Measurements from ENCODE around the gene TAS2R1.

Gene TAS2R1
- total RNA-seq = 0 reads per million in 9 experiments

DNA sequence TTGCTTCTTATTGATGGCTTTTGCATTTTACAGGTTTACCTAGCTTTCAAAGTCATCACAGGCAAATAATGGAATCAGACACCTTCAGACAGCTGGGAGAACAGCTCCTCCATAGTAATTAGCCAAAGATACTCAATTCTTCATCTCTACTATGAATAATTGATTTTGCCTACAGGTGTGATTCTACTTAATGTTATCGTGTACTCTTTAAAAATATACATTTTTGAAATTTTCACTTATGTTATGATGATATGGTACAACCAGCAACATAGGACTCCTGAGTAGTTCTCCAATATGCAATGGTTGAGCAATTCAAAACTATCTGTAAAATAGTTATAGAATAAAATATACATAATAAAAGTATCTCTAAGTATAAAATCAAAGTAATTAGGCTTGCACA is at the start of gene TAS2R1:
Gene TAS2R1 (minus strand): TSS at position 101 of the 400 bp plus-strand sequence. CDS start 319 bp downstream, outside the sequence.
- DNase-seq (no peak), ATAC-seq (replicated peaks) (no peak)
- no peak within 1 kb of the TSS for H3K4me3 Mint-ChIP-seq
- H3K36me3 Mint-ChIP-seq (ENCODE audit: insufficient read depth) = no peaks in the 10 kb centered on the region
- H3K27me3 Mint-ChIP-seq = no peaks in the 10 kb centered on the region
- H3K27ac Mint-ChIP-seq = no peak within 1 kb of the TSS
- H3K9me3 Mint-ChIP-seq = peaks cover 6 to 9% of the 10 kb centered on the region in 2 donors
- H3K4me1 Mint-ChIP-seq (ENCODE audit: low read depth in 2 of 2) = no peaks in the 10 kb centered on the region

- no peak for ATAC-seq (replicated peaks)
- H3K9me3 Mint-ChIP-seq = peaks cover 3 to 14% of the 10 kb centered on the region in 2 donors
- H3K36me3 Mint-ChIP-seq (ENCODE audit: insufficient read depth) = no peaks in the 10 kb centered on the region
- no peak overlapping the region for H3K4me3 Mint-ChIP-seq
- H3K27me3 Mint-ChIP-seq = no peaks in the 10 kb centered on the region
- no peak overlapping the region for H3K27ac Mint-ChIP-seq
- DNase-seq = no peak
- H3K4me1 Mint-ChIP-seq (ENCODE audit: low read depth in 2 of 2) = no peaks in the 10 kb centered on the region
Measured at GRCh38 chr5:9670371-9670770, 40.2 kb upstream of the TAS2R1 start.

DNA sequence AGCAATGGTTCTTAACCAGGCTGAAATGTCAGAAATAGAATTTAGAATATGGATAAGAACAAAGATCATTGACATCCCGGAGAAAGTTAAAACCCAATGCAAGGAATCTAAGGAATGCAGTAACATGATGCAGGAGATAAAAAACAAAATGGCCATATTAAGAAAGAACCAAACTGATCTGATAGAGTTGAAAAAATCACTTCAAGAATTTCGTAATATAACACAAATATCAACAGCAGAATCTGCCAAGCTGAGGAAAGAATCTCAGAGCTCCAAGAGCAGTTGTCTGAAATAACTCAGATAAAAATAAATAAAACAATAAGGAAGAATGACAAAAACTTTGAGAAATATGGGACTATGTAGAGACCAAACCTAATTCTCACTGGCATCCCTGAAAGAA is 37.8 kb upstream of the TAS2R1 start:
- Mint-ChIP-seq H3K4me1 (ENCODE audit: low read depth in 2 of 2) (no peaks in the 10 kb centered on the region), H3K4me3 (no peak overlapping the region), H3K36me3 (ENCODE audit: insufficient read depth) (peaks cover 3% of the 10 kb centered on the region), H3K9me3 (peaks cover 5 to 23% of the 10 kb centered on the region in 2 donors), H3K27ac (no peak overlapping the region), H3K27me3 (no peaks in the 10 kb centered on the region)
- DNase-seq (no peak), ATAC-seq (replicated peaks) (no peak)

- DNase-seq (no peak), ATAC-seq (replicated peaks) (no peak)
- Mint-ChIP-seq H3K36me3 (ENCODE audit: insufficient read depth) (peaks cover 3% of the 10 kb centered on the region), H3K9me3 (peaks cover 6 to 24% of the 10 kb centered on the region in 2 donors), H3K4me3 (no peak overlapping the region), H3K4me1 (ENCODE audit: low read depth in 2 of 2) (no peaks in the 10 kb centered on the region), H3K27ac (no peak overlapping the region), H3K27me3 (no peaks in the 10 kb centered on the region)
Measured at GRCh38 chr5:9663891-9664290, 33.7 kb upstream of the TAS2R1 start.

- H3K36me3 Mint-ChIP-seq (ENCODE audit: insufficient read depth) = peaks cover 3% of the 10 kb centered on the region
- H3K4me3 Mint-ChIP-seq = no peak overlapping the region
- DNase-seq = no peak
- no peak overlapping the region for H3K27ac Mint-ChIP-seq
- no peaks in the 10 kb centered on the region for H3K4me1 Mint-ChIP-seq (ENCODE audit: low read depth in 2 of 2)
- H3K27me3 Mint-ChIP-seq = no peaks in the 10 kb centered on the region
- no peak for ATAC-seq (replicated peaks)
- peaks cover 3 to 16% of the 10 kb centered on the region in 2 donors for H3K9me3 Mint-ChIP-seq
Measured at GRCh38 chr5:9661316-9662015, 31.3 kb upstream of the TAS2R1 start.

DNA sequence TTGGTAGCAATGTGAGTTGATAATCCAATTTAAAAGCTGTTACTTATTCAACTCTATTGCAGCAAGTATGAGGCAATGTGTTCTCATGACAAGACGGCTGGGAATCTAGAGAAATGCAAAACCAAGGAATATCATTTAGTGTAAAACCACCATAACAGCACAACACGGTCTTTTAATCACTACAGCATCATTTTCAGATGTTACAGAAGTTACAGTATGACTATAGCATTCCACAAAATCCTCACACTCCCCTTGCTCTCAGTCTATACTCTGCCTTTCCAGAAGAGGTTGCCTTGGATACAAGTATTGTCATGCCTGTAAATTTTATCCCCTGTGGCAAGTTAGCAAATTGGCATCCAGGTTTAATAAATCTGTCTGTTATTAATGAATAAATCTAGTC is 28.6 kb upstream of the TAS2R1 start:
- no peaks in the 10 kb centered on the region for H3K4me1 Mint-ChIP-seq (ENCODE audit: low read depth in 2 of 2)
- ATAC-seq (replicated peaks) = no peak
- H3K9me3 Mint-ChIP-seq = peaks cover 1 to 7% of the 10 kb centered on the region in 2 donors
- no peak for DNase-seq
- no peaks in the 10 kb centered on the region for H3K27me3 Mint-ChIP-seq
- H3K36me3 Mint-ChIP-seq (ENCODE audit: insufficient read depth) = no peaks in the 10 kb centered on the region
- no peak overlapping the region for H3K27ac Mint-ChIP-seq
- H3K4me3 Mint-ChIP-seq = no peak overlapping the region

GRCh38 chr5:9657819-9658218 is 27.7 kb upstream of the TAS2R1 start:
- Mint-ChIP-seq H3K9me3 (peaks cover 3 to 7% of the 10 kb centered on the region in 2 donors), H3K4me1 (ENCODE audit: low read depth in 2 of 2) (no peaks in the 10 kb centered on the region), H3K4me3 (no peak overlapping the region), H3K27ac (no peak overlapping the region), H3K27me3 (no peaks in the 10 kb centered on the region), H3K36me3 (ENCODE audit: insufficient read depth) (no peaks in the 10 kb centered on the region)
- ATAC-seq (replicated peaks) (no peak), DNase-seq (no peak)

GRCh38 chr5:9655641-9656040 is 25.5 kb upstream of the TAS2R1 start:
- no peaks in the 10 kb centered on the region for H3K27me3 Mint-ChIP-seq
- H3K27ac Mint-ChIP-seq = no peak overlapping the region
- H3K9me3 Mint-ChIP-seq = peaks cover 4 to 5% of the 10 kb centered on the region in 2 donors
- DNase-seq = no peak
- no peaks in the 10 kb centered on the region for H3K4me1 Mint-ChIP-seq (ENCODE audit: low read depth in 2 of 2)
- ATAC-seq (replicated peaks) = no peak
- H3K36me3 Mint-ChIP-seq (ENCODE audit: insufficient read depth) = no peaks in the 10 kb centered on the region
- no peak overlapping the region for H3K4me3 Mint-ChIP-seq

GRCh38 chr5:9654886-9655285 is 24.7 kb upstream of the TAS2R1 start:
- H3K36me3 Mint-ChIP-seq (ENCODE audit: insufficient read depth) = no peaks in the 10 kb centered on the region
- H3K9me3 Mint-ChIP-seq = peaks cover 0 to 4% of the 10 kb centered on the region in 2 donors
- no peak for ATAC-seq (replicated peaks)
- no peaks in the 10 kb centered on the region for H3K4me1 Mint-ChIP-seq (ENCODE audit: low read depth in 2 of 2)
- H3K27me3 Mint-ChIP-seq = no peaks in the 10 kb centered on the region
- no peak overlapping the region for H3K4me3 Mint-ChIP-seq
- no peak for DNase-seq
- no peak overlapping the region for H3K27ac Mint-ChIP-seq

DNA sequence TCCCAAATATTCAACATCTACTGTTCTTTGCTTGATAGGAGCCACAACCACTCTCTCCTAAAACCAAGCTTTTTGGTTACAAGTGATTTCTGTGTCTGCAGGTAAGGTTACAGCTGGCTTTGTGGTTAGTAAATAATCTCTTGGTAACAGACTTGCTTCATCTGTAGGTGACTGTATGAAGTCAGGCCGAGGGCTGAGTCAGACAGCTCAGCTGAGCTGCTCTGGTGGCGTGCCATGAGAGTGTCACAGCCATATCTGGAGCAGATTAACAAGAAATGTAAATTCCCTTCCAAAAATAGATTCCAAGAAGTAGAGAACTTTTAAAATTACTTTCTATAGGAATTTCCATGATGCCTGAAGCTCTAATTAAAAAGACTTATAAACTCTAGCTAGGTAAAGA is 23.7 kb upstream of the TAS2R1 start:
- Mint-ChIP-seq H3K27ac (no peak overlapping the region), H3K36me3 (ENCODE audit: insufficient read depth) (no peaks in the 10 kb centered on the region), H3K9me3 (peaks cover 0 to 4% of the 10 kb centered on the region in 2 donors), H3K4me1 (ENCODE audit: low read depth in 2 of 2) (no peaks in the 10 kb centered on the region), H3K27me3 (no peaks in the 10 kb centered on the region), H3K4me3 (no peak overlapping the region)
- no peak for DNase-seq
- no peak for ATAC-seq (replicated peaks)

DNA sequence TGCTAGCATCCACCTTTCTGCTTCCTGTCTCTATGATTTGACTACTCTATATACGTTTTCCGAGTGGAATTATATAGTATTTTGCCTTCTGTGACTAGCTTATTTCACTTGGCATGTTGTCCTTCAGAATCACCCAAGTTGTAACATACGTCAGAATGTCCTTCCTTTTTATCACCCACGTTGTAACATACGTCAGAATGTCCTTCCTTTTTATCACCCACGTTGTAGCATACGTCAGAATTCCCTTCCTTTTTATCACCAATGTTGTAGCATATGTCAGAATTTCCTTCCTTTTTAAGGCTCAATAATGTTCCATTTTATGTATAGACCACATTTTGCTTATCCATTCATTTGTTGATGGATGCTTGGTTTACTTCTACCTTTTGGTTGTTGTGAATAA is 22.9 kb upstream of the TAS2R1 start:
- peaks cover 0 to 4% of the 10 kb centered on the region in 2 donors for H3K9me3 Mint-ChIP-seq
- H3K27me3 Mint-ChIP-seq = no peaks in the 10 kb centered on the region
- H3K27ac Mint-ChIP-seq = no peak overlapping the region
- H3K4me3 Mint-ChIP-seq = no peak overlapping the region
- no peaks in the 10 kb centered on the region for H3K4me1 Mint-ChIP-seq (ENCODE audit: low read depth in 2 of 2)
- no peak for DNase-seq
- H3K36me3 Mint-ChIP-seq (ENCODE audit: insufficient read depth) = no peaks in the 10 kb centered on the region
- ATAC-seq (replicated peaks) = no peak

DNA sequence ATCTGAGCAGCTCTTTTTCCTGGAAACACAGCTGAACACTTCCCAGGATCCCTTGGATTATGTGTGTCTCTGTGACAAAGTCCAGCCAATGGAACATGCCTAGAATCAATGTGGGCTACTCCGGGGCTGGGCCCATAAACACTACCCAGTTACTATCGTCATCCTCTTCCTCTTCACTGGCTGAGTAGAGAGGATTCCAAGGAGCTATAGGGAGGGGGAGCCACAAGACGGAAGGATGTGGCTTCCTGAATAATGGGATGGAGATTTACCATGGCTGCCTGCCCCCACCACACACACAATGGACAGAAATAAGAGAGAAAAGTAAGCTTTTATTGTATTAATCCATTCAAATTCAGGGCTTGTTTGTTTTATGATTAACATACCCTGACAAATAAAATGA is 22.1 kb upstream of the TAS2R1 start:
- DNase-seq = no peak
- H3K27ac Mint-ChIP-seq = no peak overlapping the region
- no peaks in the 10 kb centered on the region for H3K4me1 Mint-ChIP-seq (ENCODE audit: low read depth in 2 of 2)
- no peaks in the 10 kb centered on the region for H3K27me3 Mint-ChIP-seq
- H3K4me3 Mint-ChIP-seq = no peak overlapping the region
- H3K36me3 Mint-ChIP-seq (ENCODE audit: insufficient read depth) = no peaks in the 10 kb centered on the region
- no peak for ATAC-seq (replicated peaks)
- H3K9me3 Mint-ChIP-seq = peaks cover 0 to 4% of the 10 kb centered on the region in 2 donors

GRCh38 chr5:9646843-9647242 is 16.7 kb upstream of the TAS2R1 start:
- Mint-ChIP-seq H3K4me3 (no peak overlapping the region), H3K27ac (no peak overlapping the region), H3K4me1 (ENCODE audit: low read depth in 2 of 2) (no peaks in the 10 kb centered on the region), H3K36me3 (ENCODE audit: insufficient read depth) (no peaks in the 10 kb centered on the region), H3K9me3 (peaks cover 0 to 3% of the 10 kb centered on the region in 2 donors), H3K27me3 (no peaks in the 10 kb centered on the region)
- DNase-seq (no peak), ATAC-seq (replicated peaks) (no peak)

- Mint-ChIP-seq H3K36me3 (ENCODE audit: insufficient read depth) (no peaks in the 10 kb centered on the region), H3K9me3 (peaks cover 2% of the 10 kb centered on the region in 2 donors), H3K4me1 (ENCODE audit: low read depth in 2 of 2) (no peaks in the 10 kb centered on the region), H3K27me3 (no peaks in the 10 kb centered on the region), H3K4me3 (no peak overlapping the region), H3K27ac (no peak overlapping the region)
- DNase-seq (no peak), ATAC-seq (replicated peaks) (no peak)
Measured at GRCh38 chr5:9644630-9645029, 14.5 kb upstream of the TAS2R1 start.

Measured in effector memory CD8-positive, alpha-beta T cell (primary cell).